Prostate gland (tissue), 2 donors: ENCODE results near the gene NBEA. TPM values are rescaled to one million over a fixed set of nuclear protein-coding genes. Genes with fewer than 3 reads are reported as not detected.

Source experiments
- DNase-seq: peaks from one replicate; pipeline ENCODE4 v3.0.0-alpha.2; 2019; ENCODE audit warnings: low spot score
- H3K27ac ChIP-seq, 2 donors: fragments of 200-600 bp; sonication (generic); 2 replicates each; pipeline ENCODE4 v1.5.1; 2017 to 2019
- H3K27me3 ChIP-seq: fragments of 200-600 bp; sonication (generic); replicated peaks from 2 replicates; pipeline ENCODE4 v1.5.1; 2019; ENCODE audit not compliant: insufficient read depth
- H3K36me3 ChIP-seq, 2 donors: fragments of 200-600 bp; sonication (generic); 1 replicate in 1 of 2; 2 replicates in 1 of 2; pipeline versions ENCODE4 v1.5.1 to v1.8.1; 2017 to 2019
- H3K4me1 ChIP-seq: fragments of 200-600 bp; sonication (generic); replicated peaks from 2 replicates; pipeline ENCODE4 v1.5.1; 2019
- H3K4me3 ChIP-seq, 2 donors: fragments of 200-600 bp; sonication (generic); 2 replicates each; pipeline ENCODE4 v1.5.1; 2017 to 2019
- H3K9me3 ChIP-seq: fragments of 200-600 bp; sonication (generic); 2 replicates; pipeline ENCODE4 v1.5.1; 2017
- CTCF ChIP-seq, 4 experiments: fragments of 200-600 bp in 2 of 4; fragments of 450-650 bp in 2 of 4; sonication (generic) in 2 of 4; IDR thresholded peaks; 1 replicate in 3 of 4; 2 replicates in 1 of 4; pipeline ENCODE4 v1.5.1; 2016 to 2019; ENCODE audit warnings: antibody characterized with exemption in 4 of 4, mild to moderate bottlenecking in 2 of 4, moderate library complexity in 2 of 4
- POLR2A ChIP-seq: fragments of 450-650 bp; IDR thresholded peaks from one replicate; pipeline ENCODE4 v1.6.1; 2016; ENCODE audit warnings: antibody characterized with exemption, mild to moderate bottlenecking
- POLR2AphosphoS5 ChIP-seq: sonication (generic); formaldehyde crosslinking; IDR thresholded peaks from one replicate; pipeline ENCODE4 v1.6.1; 2017; ENCODE audit warnings: antibody characterized with exemption
- WGBS: methylation state at CpG from one replicate; pipeline ENCODE4 v1.1.5; 2018; 5-methylcytosine and 5-hydroxymethylcytosine counted together
- intact Hi-C: fragments of 100-400 bp; cut with DNase I; formaldehyde crosslinking; loops from one replicate; pipeline ENCODE4 v1.14.2; 2022
- total RNA-seq, 2 donors: library from RNA; depleted of rRNA; stranded (reverse); fragments of >200 nt; gene quantifications; one replicate each; pipeline ENCODE4 v1.1.0, GENCODE V29; 2016

NBEA gene
- total RNA-seq, 2 donors from 2014 or later, result 13.6 to 16.9 TPM

- Histone ChIP-seq H3K4me3 (no peak overlapping the region), H3K27me3 (no peaks in the 10 kb centered on the region), H3K27ac (no peak overlapping the region), H3K9me3 (no peaks in the 10 kb centered on the region), H3K36me3 (no peaks in the 10 kb centered on the region), H3K4me1 (no peaks in the 10 kb centered on the region)
- TF ChIP-seq CTCF (IDR thresholded peaks at IDR 0.05) (no peak), POLR2A (no peak), POLR2AphosphoS5 (no peak)
- no peak for DNase-seq
- intact Hi-C loops, result no loop called here
- 84% methylated on average over 5 of the region's 5 CpGs for WGBS
Measured at GRCh38 chr13:35596321-35597030, 654.4 kb downstream of the NBEA start.

GRCh38 chr13:35597451-35597850 is 655.4 kb downstream of the NBEA start:
- Histone ChIP-seq H3K27me3 (no peaks in the 10 kb centered on the region), H3K27ac (no peak overlapping the region), H3K36me3 (no peaks in the 10 kb centered on the region), H3K9me3 (no peaks in the 10 kb centered on the region), H3K4me1 (no peaks in the 10 kb centered on the region), H3K4me3 (no peak overlapping the region)
- DNase-seq, result no peak
- TF ChIP-seq POLR2AphosphoS5 (no peak), POLR2A (no peak), CTCF (IDR thresholded peaks at IDR 0.05) (no peak)
- 88% methylated on average over 3 of the region's 3 CpGs for WGBS
- intact Hi-C loops, result no loop called here

GRCh38 chr13:35598233-35598632 is 656.2 kb downstream of the NBEA start:
- Histone ChIP-seq H3K4me1 (no peaks in the 10 kb centered on the region), H3K36me3 (no peaks in the 10 kb centered on the region), H3K27me3 (no peaks in the 10 kb centered on the region), H3K4me3 (no peak overlapping the region), H3K27ac (no peak overlapping the region), H3K9me3 (no peaks in the 10 kb centered on the region)
- DNase-seq, result no peak
- TF ChIP-seq CTCF (IDR thresholded peaks at IDR 0.05) (no peak), POLR2AphosphoS5 (no peak), POLR2A (no peak)
- intact Hi-C loops, result no loop called here
- WGBS, result 46% methylated on average over 3 of the region's 3 CpGs

DNA sequence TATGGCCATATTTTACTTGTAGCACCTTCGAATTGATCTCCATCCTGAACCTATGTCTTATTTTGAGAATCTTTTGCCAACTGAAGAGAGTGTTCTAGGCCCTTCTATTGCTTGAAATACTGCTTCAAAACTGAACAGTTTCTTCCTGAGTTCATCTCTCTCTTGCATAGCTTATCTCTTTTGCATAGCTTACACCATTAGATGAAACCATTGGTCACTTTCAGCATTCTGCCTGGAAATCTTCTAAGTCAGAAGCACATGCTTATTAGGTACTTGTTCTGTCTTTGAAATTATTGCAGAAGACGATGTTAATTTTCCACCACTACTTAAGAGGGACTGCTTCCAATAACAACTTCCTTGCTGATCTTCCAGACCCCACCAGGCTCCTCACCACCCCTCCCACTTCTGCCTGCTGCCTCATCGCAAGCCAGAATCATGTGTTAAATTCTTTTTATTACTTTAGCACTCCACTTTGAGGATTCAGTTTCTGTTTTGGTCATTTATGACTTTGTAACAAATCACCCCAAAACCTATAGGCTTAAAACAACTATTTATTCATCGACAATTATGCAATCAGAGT is 656.8 kb downstream of the NBEA start:
- Histone ChIP-seq H3K27ac (no peak overlapping the region), H3K36me3 (no peaks in the 10 kb centered on the region), H3K27me3 (no peaks in the 10 kb centered on the region), H3K9me3 (no peaks in the 10 kb centered on the region), H3K4me1 (no peaks in the 10 kb centered on the region), H3K4me3 (no peak overlapping the region)
- no peak for TF ChIP-seq CTCF (IDR thresholded peaks at IDR 0.05)
- TF ChIP-seq POLR2A, result no peak
- no peak for TF ChIP-seq POLR2AphosphoS5
- no peak for DNase-seq
- WGBS, result 66% methylated on average over 4 of the region's 4 CpGs
- intact Hi-C loops, result no loop called here

DNA sequence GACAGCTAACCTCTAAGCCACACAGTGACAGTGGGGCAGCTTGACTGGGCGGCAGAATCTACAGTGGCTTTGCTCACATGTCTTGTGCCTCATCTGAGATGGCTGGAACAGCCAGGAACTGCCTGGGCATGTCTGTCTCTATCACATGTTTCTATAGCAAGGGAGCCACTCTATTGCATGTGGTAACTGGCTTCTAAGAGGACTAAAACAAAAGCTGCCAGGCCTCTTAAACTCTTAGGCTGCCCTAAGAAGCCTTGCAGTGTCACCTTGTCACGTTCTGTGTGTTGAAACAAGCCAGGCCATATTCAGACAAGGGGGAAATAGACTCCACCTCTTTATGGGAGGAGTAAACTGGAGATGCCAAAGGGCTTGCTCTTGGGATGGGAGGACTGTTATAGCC is 657.3 kb downstream of the NBEA start:
- no peaks in the 10 kb centered on the region for H3K27me3 ChIP-seq
- 48% methylated on average over 2 of the region's 2 CpGs for WGBS
- TF ChIP-seq CTCF (IDR thresholded peaks at IDR 0.05), result no peak
- no peaks in the 10 kb centered on the region for H3K36me3 ChIP-seq
- intact Hi-C loops, result no loop called here
- H3K4me3 ChIP-seq, result no peak overlapping the region
- no peak for DNase-seq
- no peak overlapping the region for H3K27ac ChIP-seq
- no peaks in the 10 kb centered on the region for H3K4me1 ChIP-seq
- no peaks in the 10 kb centered on the region for H3K9me3 ChIP-seq
